ENCODE measurements around the gene MED16.

GRCh38 chr19:890831-891230 is 2.2 kb downstream of the MED16 start:
- TF ChIP-seq CTCF (IDR thresholded peaks at IDR 0.05): no peak
- TF ChIP-seq POLR2A (IDR thresholded peaks at IDR 0.05): no peak

All from lower leg skin (tissue), 3 donors.